Left colon (tissue), 2 donors: ENCODE data around the gene KLHDC1. TPM values are rescaled to one million over a fixed set of nuclear protein-coding genes. Genes with fewer than 3 reads are reported as not detected.
A peak's percentile ranks its signal among the peaks of the same experiment; 100 is the strongest.
"Not testable (repeated sequence)": the region's sequence is repeated elsewhere in the genome, so short reads cannot be mapped to it uniquely, and the experiment has no call there.

Source experiments
- ATAC-seq: fragments of 200-7000 bp; cut with Tn5 transposase; one replicate; pipeline ENCODE4 v1.9.1; 2020; ENCODE audit warnings: mild to moderate bottlenecking, moderate library complexity
- DNase-seq, 2 donors: peaks; one replicate each; pipeline ENCODE4 v3.0.0-alpha.2; 2020
- intact Hi-C, 2 donors: fragments of 100-400 bp; cut with DNase I in 1 of 2; cut with micrococcal nuclease in 1 of 2; formaldehyde crosslinking; loops; one replicate each; pipeline versions ENCODE4 v1.11.2 to v1.14.0; 2022; cut with DNase I, micrococcal nuclease
- total RNA-seq, 2 donors: library from RNA; stranded (reverse); fragmentation: NEBNext Ultra II Directional; extraction: Animal tissue kit (Norgen Biotek cat#: 25700); gene quantifications; one replicate each; pipeline ENCODE4 v1.2.1, GENCODE V29; 2021
- donor health status: DM: no; HTN: no; CAD: no.
- donor health status: DM: yes; HTN: yes; CAD: no.

Gene KLHDC1
- total RNA-seq, 2 donors from 2014 or later = 3.3 to 3.7 TPM

GRCh38 chr14:49769581-49770211 lies 76.8 kb downstream of the KLHDC1 start:
- intact Hi-C loops = no loop called here
- ATAC-seq = no peak

GRCh38 chr14:49770212-49770817 lies 77.4 kb downstream of the KLHDC1 start:
- intact Hi-C loops = no loop called here
- peak; percentile 59 for ATAC-seq

More at GRCh38 chr14:49769581-49770211, 76.8 kb downstream of the KLHDC1 start:
- peak in 1 of 2 donors; percentile 34 for DNase-seq

GRCh38 chr14:49771691-49772090 lies 78.8 kb downstream of the KLHDC1 start:
- ATAC-seq, intact Hi-C loops: not testable (repeated sequence)
- peak in 1 of 2 donors; percentile 12 for DNase-seq

More at GRCh38 chr14:49770212-49770817, 77.4 kb downstream of the KLHDC1 start:
- peak; percentile 47 to 77 for DNase-seq

- ATAC-seq (no peak), DNase-seq (no peak)
- intact Hi-C loops = no loop called here
Measured at GRCh38 chr14:49774106-49774505, 81.2 kb downstream of the KLHDC1 start.

GRCh38 chr14:49778421-49778820 lies 85.5 kb downstream of the KLHDC1 start:
- no peak for DNase-seq
- ATAC-seq = no peak
- intact Hi-C loops = no loop called here

GRCh38 chr14:49781040-49781439 lies 88.1 kb downstream of the KLHDC1 start:
- intact Hi-C loops = loop anchor here in 1 of 2 donors (10.0 kb wide), 1 partner anchor 54 kb away; no protein-coding TSS in a partner anchor
- peak; percentile 50 for ATAC-seq
- DNase-seq = peak in 1 of 2 donors; percentile 12

- intact Hi-C loops = loop anchor here in 1 of 2 donors (10.0 kb wide), 1 partner anchor 51 kb away; no protein-coding TSS in a partner anchor
- ATAC-seq = no peak
- no peak for DNase-seq
Measured at GRCh38 chr14:49783394-49784014, 90.6 kb downstream of the KLHDC1 start.

- ATAC-seq (no peak), DNase-seq (no peak)
- intact Hi-C loops = loop anchor here in 1 of 2 donors (10.0 kb wide), 1 partner anchor 48 kb away; no protein-coding TSS in a partner anchor
Measured at GRCh38 chr14:49786315-49786714, 93.4 kb downstream of the KLHDC1 start.

- intact Hi-C loops = no loop called here
- DNase-seq (no peak), ATAC-seq (no peak)
Measured at GRCh38 chr14:49792618-49793017, 99.7 kb downstream of the KLHDC1 start.

GRCh38 chr14:49796025-49796424 lies 103.1 kb downstream of the KLHDC1 start:
- ATAC-seq = no peak
- intact Hi-C loops = no loop called here
- DNase-seq = no peak

Other genes with a start within 250 kb of the KLHDC1 start
- 1,000 to 10,000 TPM; 1,252 to 1,368 TPM for gene RPS29, start 106.7 kb upstream of the KLHDC1 start, total RNA-seq
- 10 to 100 TPM; 18.2 to 26.7 TPM for gene LRR1, start 94.2 kb upstream of the KLHDC1 start, total RNA-seq
- gene RPL36AL, start 72.5 kb upstream of the KLHDC1 start, total RNA-seq = 100 to 1,000 TPM; 195 to 213 TPM
- gene MGAT2, start 72.3 kb upstream of the KLHDC1 start, total RNA-seq = 10 to 100 TPM; 50.5 to 70.4 TPM
- 10 to 100 TPM in 1 of 2 donors, 1 to 10 TPM in 1; 7.7 to 13.5 TPM for gene DNAAF2, start 57.9 kb upstream of the KLHDC1 start, total RNA-seq
- gene POLE2, start 4.9 kb upstream of the KLHDC1 start, total RNA-seq = 1 to 10 TPM; 2.5 to 7.8 TPM
- gene KLHDC2, start 75.0 kb downstream of the KLHDC1 start, total RNA-seq = 10 to 100 TPM; 70.6 to 71.3 TPM
- gene NEMF, start 159.7 kb downstream of the KLHDC1 start, total RNA-seq = 10 to 100 TPM; 53.2 to 62.1 TPM
- 100 to 1,000 TPM; 131 to 161 TPM for gene ARF6, start 200.0 kb downstream of the KLHDC1 start, total RNA-seq